Activated T-helper 2 cell treated with anti-CD3 and anti-CD28 coated beads, Interferon-gamma antibody, Interleukin-2, Interleukin-4, amounts not matched to agents 10 μg/mL and 5 μg/mL and 100 μg/mL, durations not matched to agents 14 hours and 24 hours and 36 hours (primary cell): ENCODE data around the gene LATS2. TPM values are rescaled to one million over a fixed set of nuclear protein-coding genes. Genes with fewer than 3 reads are reported as not detected.
"Not testable (repeated sequence)": the region's sequence is repeated elsewhere in the genome, so short reads cannot be mapped to it uniquely, and the experiment has no call there.

Experiments
- DNase-seq: peaks from one replicate; pipeline ENCODE4 v3.0.0; 2021; ENCODE audit warnings: low spot score
- H3K27ac Mint-ChIP-seq: one replicate; pipeline ENCODE4 v1.8.0; 2021; ENCODE audit warnings: mixed read lengths
- H3K27me3 Mint-ChIP-seq: one replicate; pipeline ENCODE4 v1.8.0; 2021; ENCODE audit warnings: low read depth, mixed read lengths
- H3K36me3 Mint-ChIP-seq: one replicate; pipeline ENCODE4 v1.8.0; 2021; ENCODE audit warnings: low read depth, mixed read lengths
- H3K4me1 Mint-ChIP-seq: one replicate; pipeline ENCODE4 v1.8.0; 2021; ENCODE audit warnings: low read depth, mixed read lengths
- H3K4me3 Mint-ChIP-seq: one replicate; pipeline ENCODE4 v1.8.0; 2021; ENCODE audit warnings: low read depth, mild to moderate bottlenecking, moderate library complexity, mixed read lengths
- H3K9me3 Mint-ChIP-seq: one replicate; pipeline ENCODE4 v1.8.0; 2021; ENCODE audit warnings: mixed read lengths
- intact Hi-C: fragments of 100-400 bp; cut with micrococcal nuclease; formaldehyde crosslinking; loops from one replicate; pipeline ENCODE4 v1.15.1; 2023
- total RNA-seq: library from RNA; stranded (reverse); gene quantifications from 2 replicates; pipeline ENCODE4 v1.2.3, GENCODE V29; 2022

The LATS2 gene
- total RNA-seq, 1 donor from 2014 or later = 2.6 TPM

DNA sequence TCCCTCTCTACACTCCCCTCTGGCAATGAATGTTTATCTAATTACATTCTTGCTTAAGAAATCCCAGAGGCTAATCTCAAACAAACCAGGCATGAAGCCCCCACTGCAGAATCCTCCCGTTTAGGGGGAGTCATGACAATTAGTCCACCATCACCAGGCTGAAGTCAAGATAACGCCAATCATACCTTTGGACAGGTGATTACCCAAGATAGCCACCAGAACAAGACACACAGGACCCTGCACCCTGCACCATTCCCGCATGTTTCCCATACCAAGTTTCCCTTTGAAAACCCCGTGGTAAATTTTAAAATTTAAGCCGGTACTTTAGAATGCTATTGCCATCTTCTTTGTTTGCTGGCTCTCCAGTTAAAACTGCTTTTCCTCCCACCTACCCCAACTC lies 94.0 kb downstream of the LATS2 start:
- no peak for DNase-seq
- Mint-ChIP-seq H3K36me3 (no peaks in the 10 kb centered on the region), H3K27ac (no peak overlapping the region), H3K9me3 (no peaks in the 10 kb centered on the region), H3K27me3 (peaks cover 5% of the 10 kb centered on the region), H3K4me3 (no peak overlapping the region), H3K4me1 (peaks cover 11% of the 10 kb centered on the region)
- intact Hi-C loops = no loop called here

GRCh38 chr13:20964904-20965303 lies 96.5 kb downstream of the LATS2 start:
- no peak overlapping the region for H3K4me3 Mint-ChIP-seq
- H3K4me1 Mint-ChIP-seq = peaks cover 11% of the 10 kb centered on the region
- no peak overlapping the region for H3K27ac Mint-ChIP-seq
- no peaks in the 10 kb centered on the region for H3K9me3 Mint-ChIP-seq
- no peaks in the 10 kb centered on the region for H3K36me3 Mint-ChIP-seq
- no peak for DNase-seq
- H3K27me3 Mint-ChIP-seq = peaks cover 15% of the 10 kb centered on the region
- intact Hi-C loops = no loop called here

GRCh38 chr13:20961663-20962062 lies 99.7 kb downstream of the LATS2 start:
- H3K27me3 Mint-ChIP-seq = peaks cover 15% of the 10 kb centered on the region
- H3K27ac Mint-ChIP-seq, H3K4me3 Mint-ChIP-seq, H3K4me1 Mint-ChIP-seq, H3K36me3 Mint-ChIP-seq, H3K9me3 Mint-ChIP-seq, DNase-seq, intact Hi-C loops: not testable (repeated sequence)

DNA sequence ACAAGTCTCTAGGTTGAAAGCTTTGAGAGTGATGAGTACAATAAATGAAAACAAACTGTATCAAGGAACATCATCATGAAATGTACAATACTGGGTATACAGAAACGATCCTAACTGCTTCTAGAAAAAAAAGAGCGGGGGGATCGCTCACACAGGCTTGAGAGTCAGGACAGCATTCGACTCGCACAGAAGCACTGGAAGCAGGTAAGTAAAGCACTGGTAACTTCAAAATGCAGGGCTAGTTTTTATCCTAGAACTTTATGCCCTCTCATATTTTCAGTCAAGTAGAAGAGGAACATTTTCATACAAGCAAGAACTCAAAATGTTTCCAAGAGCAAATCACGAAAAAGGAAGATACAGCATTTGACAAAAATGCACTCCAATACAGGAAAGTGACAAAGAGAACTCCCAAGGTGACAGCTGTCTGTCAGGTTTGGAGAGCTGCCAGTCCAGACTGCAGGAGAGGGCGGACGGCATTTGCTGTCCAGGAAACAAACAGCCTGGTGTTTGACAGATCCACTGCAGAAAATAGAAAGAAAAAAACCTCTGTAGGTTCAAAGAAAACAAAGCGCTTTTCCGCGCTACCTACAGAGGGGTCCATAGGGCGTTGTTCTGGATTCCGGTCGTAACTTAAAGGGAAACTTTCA lies 100.6 kb downstream of the LATS2 start:
- intact Hi-C loops = no loop called here
- no peaks in the 10 kb centered on the region for H3K4me1 Mint-ChIP-seq
- no peak overlapping the region for H3K4me3 Mint-ChIP-seq
- H3K27me3 Mint-ChIP-seq = peaks cover 13% of the 10 kb centered on the region
- no peak overlapping the region for H3K27ac Mint-ChIP-seq
- no peaks in the 10 kb centered on the region for H3K36me3 Mint-ChIP-seq
- no peaks in the 10 kb centered on the region for H3K9me3 Mint-ChIP-seq
- DNase-seq = no peak

- H3K4me1 Mint-ChIP-seq, DNase-seq, H3K4me3 Mint-ChIP-seq, H3K27ac Mint-ChIP-seq, intact Hi-C loops, H3K9me3 Mint-ChIP-seq, H3K36me3 Mint-ChIP-seq: not testable (repeated sequence)
- H3K27me3 Mint-ChIP-seq = peaks cover 13% of the 10 kb centered on the region
Measured at GRCh38 chr13:20957049-20957620, 104.3 kb downstream of the LATS2 start.

- Mint-ChIP-seq H3K27ac (no peak overlapping the region), H3K9me3 (no peaks in the 10 kb centered on the region), H3K4me1 (no peaks in the 10 kb centered on the region), H3K36me3 (no peaks in the 10 kb centered on the region), H3K27me3 (peaks cover 6% of the 10 kb centered on the region), H3K4me3 (no peak overlapping the region)
- DNase-seq = no peak
- intact Hi-C loops = no loop called here
Measured at GRCh38 chr13:20955496-20955895, 105.9 kb downstream of the LATS2 start.

GRCh38 chr13:20953245-20953931 lies 108.0 kb downstream of the LATS2 start:
- Mint-ChIP-seq H3K4me3 (no peak overlapping the region), H3K36me3 (no peaks in the 10 kb centered on the region), H3K27ac (no peak overlapping the region), H3K4me1 (no peaks in the 10 kb centered on the region), H3K27me3 (peaks cover 10% of the 10 kb centered on the region), H3K9me3 (no peaks in the 10 kb centered on the region)
- intact Hi-C loops = no loop called here
- DNase-seq = no peak

DNA sequence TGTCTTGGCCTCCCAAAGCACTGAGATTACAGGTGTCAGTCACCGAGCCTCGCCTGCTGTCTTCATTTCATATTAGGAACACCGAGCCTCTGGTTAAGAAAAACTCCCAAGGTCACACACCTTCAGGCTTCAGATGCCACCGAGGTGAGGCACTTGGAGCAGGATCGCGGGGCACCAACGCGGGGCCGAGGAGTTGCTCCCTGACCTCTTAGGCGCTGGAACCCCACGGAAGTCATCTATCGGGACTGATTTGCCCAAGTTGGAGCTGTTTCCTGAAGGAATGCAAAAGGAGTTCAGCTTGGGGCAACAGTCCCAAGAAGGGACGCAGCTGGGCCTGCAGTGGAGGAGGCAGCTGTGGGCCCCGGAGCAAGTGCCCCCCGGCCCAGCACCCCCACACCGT lies 108.5 kb downstream of the LATS2 start:
- no peak overlapping the region for H3K4me3 Mint-ChIP-seq
- no peaks in the 10 kb centered on the region for H3K4me1 Mint-ChIP-seq
- DNase-seq = no peak
- peaks cover 13% of the 10 kb centered on the region for H3K27me3 Mint-ChIP-seq
- no peaks in the 10 kb centered on the region for H3K36me3 Mint-ChIP-seq
- no peak overlapping the region for H3K27ac Mint-ChIP-seq
- intact Hi-C loops = no loop called here
- no peaks in the 10 kb centered on the region for H3K9me3 Mint-ChIP-seq

DNA sequence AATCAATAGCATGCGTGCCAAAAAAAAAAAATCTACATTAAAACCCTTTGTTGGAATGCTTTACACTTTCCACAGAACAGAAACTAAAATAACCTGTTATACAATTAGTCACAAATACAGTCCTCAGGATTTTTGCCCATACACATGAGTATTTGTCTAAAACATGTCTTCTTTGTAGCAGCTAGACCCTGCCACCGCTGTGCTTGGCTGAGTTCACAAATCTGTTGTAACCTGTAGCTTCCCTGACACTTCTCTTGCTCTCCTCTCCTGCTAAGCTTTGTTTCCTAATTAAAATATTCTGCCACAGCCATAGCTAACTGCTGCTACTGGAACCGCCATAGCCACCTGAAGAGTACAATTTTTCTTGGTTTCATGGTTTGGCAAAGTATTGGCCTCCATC lies 113.4 kb downstream of the LATS2 start:
- DNase-seq, H3K9me3 Mint-ChIP-seq, H3K27ac Mint-ChIP-seq, H3K4me1 Mint-ChIP-seq, H3K4me3 Mint-ChIP-seq, intact Hi-C loops, H3K36me3 Mint-ChIP-seq: not testable (repeated sequence)
- peaks cover 42% of the 10 kb centered on the region for H3K27me3 Mint-ChIP-seq

- peaks cover 4% of the 10 kb centered on the region for H3K4me1 Mint-ChIP-seq
- intact Hi-C loops = loop anchor here (2.0 kb wide), 1 partner anchor 235 kb away; no protein-coding TSS in a partner anchor
- no peak for DNase-seq
- no peak overlapping the region for H3K27ac Mint-ChIP-seq
- peaks cover 40% of the 10 kb centered on the region for H3K27me3 Mint-ChIP-seq
- H3K4me3 Mint-ChIP-seq = no peak overlapping the region
- H3K9me3 Mint-ChIP-seq = no peaks in the 10 kb centered on the region
- no peaks in the 10 kb centered on the region for H3K36me3 Mint-ChIP-seq
Measured at GRCh38 chr13:20945952-20946383, 115.4 kb downstream of the LATS2 start.

GRCh38 chr13:20942938-20943559 lies 118.3 kb downstream of the LATS2 start:
- intact Hi-C loops = loop anchor here (2.0 kb wide), 2 partner anchors 190 to 536 kb away; no protein-coding TSS in a partner anchor
- H3K4me1 Mint-ChIP-seq = peaks cover 4% of the 10 kb centered on the region
- no peak overlapping the region for H3K27ac Mint-ChIP-seq
- H3K4me3 Mint-ChIP-seq = no peak overlapping the region
- H3K36me3 Mint-ChIP-seq = no peaks in the 10 kb centered on the region
- H3K27me3 Mint-ChIP-seq = peaks cover 29% of the 10 kb centered on the region
- H3K9me3 Mint-ChIP-seq = no peaks in the 10 kb centered on the region
- DNase-seq = no peak

GRCh38 chr13:20940511-20940910 lies 120.9 kb downstream of the LATS2 start:
- H3K27me3 Mint-ChIP-seq = peaks cover 13% of the 10 kb centered on the region
- intact Hi-C loops, H3K36me3 Mint-ChIP-seq, H3K9me3 Mint-ChIP-seq, H3K4me3 Mint-ChIP-seq, DNase-seq, H3K27ac Mint-ChIP-seq, H3K4me1 Mint-ChIP-seq: not testable (repeated sequence)

DNA sequence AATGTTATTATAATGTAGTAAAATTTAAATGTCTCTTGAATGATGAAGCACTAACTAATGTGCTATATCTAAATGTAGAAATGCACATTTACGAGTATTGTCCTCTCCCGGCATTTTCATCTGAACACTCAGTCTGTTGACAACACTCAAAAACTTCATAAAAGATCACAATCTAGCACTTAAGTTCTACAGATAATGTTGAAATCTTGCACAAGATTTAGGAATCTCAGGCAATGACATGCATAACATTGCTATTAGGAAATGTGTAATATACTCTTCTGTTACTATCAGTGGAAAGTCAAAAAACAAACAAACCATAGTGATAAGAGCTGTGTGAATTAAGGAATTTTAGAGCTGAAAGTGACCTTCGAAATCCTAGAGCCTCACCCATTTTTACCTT lies 121.3 kb downstream of the LATS2 start:
- Mint-ChIP-seq H3K27ac (no peak overlapping the region), H3K27me3 (peaks cover 9% of the 10 kb centered on the region), H3K4me1 (peaks cover 2% of the 10 kb centered on the region), H3K4me3 (no peak overlapping the region), H3K36me3 (no peaks in the 10 kb centered on the region), H3K9me3 (no peaks in the 10 kb centered on the region)
- no peak for DNase-seq
- intact Hi-C loops = no loop called here
